PFSK-1 (cell line): ENCODE measurements around the gene GDPD5.

Experiments used
- FOXP2 ChIP-seq: optimal IDR thresholded peaks from 2 replicates; pipeline ENCODE3; 2011; ENCODE audit warnings: borderline replicate concordance, control low read depth, inconsistent platforms; ENCODE audit not compliant: insufficient read depth; ENCODE audit errors: extremely low read length, extremely low read depth
- POLR2AphosphoS5 ChIP-seq: IDR thresholded peaks from 2 replicates; pipeline ENCODE4 v1.6.1; 2012; ENCODE audit warnings: low read depth, mild to moderate bottlenecking, control low read depth, low read length, moderate library complexity
- SIN3A ChIP-seq: IDR thresholded peaks from 2 replicates; pipeline ENCODE4 v1.6.1; 2012; ENCODE audit warnings: mild to moderate bottlenecking, low read length, moderate library complexity, borderline replicate concordance; ENCODE audit not compliant: insufficient read depth
- TAF1 ChIP-seq: IDR thresholded peaks from 2 replicates; pipeline ENCODE4 v1.6.1; 2012; ENCODE audit warnings: low read length, control low read depth, borderline replicate concordance; ENCODE audit not compliant: insufficient read depth
- TF ChIP-seq, protein P1 (sequence below), 2 experiments: IDR thresholded peaks; 2 replicates each; pipeline versions ENCODE4 v1.6.1 to v1.8.0; 2011 to 2012; ENCODE audit warnings: low read depth in 2 of 2, low read length in 2 of 2, control low read depth in 1 of 2, inconsistent platforms in 1 of 2, mild to moderate bottlenecking in 1 of 2, moderate library complexity in 1 of 2; ENCODE audit not compliant: insufficient read depth in 1 of 2

GDPD5 gene

DNA sequence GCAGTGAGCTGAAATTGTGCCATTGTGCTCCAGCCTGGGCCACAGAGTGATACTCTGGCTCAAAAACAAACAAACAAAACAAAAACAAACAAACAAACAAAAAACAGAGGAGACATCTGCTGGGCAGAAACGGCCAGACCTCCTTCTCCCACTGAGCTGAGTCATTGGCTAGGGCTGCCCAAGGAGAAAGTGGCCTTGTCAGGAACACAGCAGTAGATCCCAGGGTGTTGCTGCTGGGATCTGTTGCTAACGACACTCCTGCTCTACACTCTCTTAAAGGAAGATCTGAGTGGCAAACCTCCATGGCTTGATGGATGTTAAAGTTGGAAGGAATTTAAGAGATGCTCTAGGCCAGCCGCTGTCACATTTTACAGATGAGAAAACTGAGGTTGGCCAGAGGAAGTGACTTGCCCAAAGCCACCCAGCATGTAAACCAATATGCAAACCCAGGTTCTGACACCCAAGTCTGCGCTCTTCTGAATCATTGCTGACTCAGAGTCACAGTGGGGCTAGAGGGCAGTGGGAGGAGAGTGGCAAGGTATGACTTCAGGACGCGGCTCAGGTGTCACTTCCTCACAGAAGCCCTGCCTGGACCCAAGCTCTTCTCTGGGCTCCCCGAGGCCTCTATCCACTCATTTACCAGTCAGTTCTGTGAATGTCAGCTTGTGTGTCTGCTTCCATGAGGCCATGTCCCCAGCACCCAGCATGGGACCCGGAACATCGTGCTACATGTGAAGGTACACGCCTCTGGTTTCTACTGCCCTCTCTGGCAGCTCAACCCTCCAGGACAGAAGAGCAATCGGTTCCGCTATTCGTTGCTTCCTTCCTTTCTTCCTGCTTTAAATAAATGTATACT, 11.3 kb upstream of the GDPD5 start:
- TF ChIP-seq FOXP2 (no peak), TAF1 (no peak), POLR2AphosphoS5 (no peak), SIN3A (no peak)
- TF ChIP-seq, protein P1, sequence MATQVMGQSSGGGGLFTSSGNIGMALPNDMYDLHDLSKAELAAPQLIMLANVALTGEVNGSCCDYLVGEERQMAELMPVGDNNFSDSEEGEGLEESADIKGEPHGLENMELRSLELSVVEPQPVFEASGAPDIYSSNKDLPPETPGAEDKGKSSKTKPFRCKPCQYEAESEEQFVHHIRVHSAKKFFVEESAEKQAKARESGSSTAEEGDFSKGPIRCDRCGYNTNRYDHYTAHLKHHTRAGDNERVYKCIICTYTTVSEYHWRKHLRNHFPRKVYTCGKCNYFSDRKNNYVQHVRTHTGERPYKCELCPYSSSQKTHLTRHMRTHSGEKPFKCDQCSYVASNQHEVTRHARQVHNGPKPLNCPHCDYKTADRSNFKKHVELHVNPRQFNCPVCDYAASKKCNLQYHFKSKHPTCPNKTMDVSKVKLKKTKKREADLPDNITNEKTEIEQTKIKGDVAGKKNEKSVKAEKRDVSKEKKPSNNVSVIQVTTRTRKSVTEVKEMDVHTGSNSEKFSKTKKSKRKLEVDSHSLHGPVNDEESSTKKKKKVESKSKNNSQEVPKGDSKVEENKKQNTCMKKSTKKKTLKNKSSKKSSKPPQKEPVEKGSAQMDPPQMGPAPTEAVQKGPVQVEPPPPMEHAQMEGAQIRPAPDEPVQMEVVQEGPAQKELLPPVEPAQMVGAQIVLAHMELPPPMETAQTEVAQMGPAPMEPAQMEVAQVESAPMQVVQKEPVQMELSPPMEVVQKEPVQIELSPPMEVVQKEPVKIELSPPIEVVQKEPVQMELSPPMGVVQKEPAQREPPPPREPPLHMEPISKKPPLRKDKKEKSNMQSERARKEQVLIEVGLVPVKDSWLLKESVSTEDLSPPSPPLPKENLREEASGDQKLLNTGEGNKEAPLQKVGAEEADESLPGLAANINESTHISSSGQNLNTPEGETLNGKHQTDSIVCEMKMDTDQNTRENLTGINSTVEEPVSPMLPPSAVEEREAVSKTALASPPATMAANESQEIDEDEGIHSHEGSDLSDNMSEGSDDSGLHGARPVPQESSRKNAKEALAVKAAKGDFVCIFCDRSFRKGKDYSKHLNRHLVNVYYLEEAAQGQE (IDR thresholded peaks at IDR 0.05; ENCODE audit: insufficient read depth in 1 of 2, low read depth in 2 of 2, low read length in 2 of 2) = no peak

DNA sequence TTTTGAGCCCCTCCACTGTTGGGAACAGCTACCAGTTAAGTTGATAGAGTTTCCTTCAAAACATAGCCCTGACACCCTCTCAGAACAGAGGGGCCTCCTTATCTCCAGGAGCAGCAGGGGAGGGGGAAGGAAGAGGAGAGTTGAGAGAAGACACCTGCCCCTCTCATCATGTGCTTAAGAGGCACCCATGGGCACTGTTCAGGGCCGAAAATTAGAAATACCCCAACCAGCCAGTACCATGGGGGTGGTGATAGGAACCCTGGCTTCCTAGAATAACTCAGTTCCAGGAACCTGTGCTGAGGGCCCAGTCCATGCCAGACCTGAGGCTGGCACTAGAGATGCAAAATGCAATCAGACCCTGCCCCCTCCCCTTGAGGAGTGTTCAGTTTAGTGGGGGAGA, 9.3 kb upstream of the GDPD5 start:
- TF ChIP-seq, protein P1 (IDR thresholded peaks at IDR 0.05; ENCODE audit: insufficient read depth in 1 of 2, low read depth in 2 of 2, low read length in 2 of 2) = no peak
- TF ChIP-seq POLR2AphosphoS5 (no peak), FOXP2 (no peak), SIN3A (no peak), TAF1 (no peak)

DNA sequence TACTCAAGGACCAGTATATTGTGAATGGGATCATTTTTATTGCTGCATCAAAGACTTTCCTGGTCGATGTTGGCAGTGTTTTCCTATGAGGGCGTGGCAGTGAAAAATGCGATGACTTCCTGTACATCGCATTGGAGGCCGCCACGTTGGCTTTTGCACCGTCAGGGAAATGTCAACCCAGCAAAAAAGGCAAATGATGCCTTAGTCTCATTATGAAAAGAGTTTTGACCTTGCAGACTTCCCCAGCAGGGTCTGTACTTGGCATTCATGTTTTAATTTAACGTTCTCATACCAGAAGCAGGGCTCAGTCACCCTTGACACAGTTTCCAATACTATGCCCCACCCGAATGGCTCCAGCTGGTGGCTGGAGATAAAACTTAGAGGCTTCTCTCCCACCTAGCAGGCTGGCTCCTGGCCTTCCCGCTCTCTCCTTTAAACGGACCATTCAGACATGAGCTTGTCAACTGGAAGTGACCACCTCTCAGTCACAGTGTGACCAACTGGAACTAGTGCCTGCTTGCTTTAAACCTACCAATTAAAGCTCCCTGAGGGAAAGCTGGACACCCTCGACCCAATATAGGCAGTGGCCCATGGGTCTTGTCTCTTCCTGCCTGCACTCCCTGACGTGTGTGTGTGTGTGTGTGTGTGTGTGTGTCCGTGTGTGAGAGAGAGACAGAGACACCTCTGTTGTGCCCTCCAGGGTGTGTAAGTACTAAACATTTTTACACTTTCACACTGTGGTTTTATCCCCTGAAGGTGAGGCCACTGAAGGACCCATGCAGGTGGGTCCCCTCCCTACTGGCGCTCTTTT, 8.7 kb upstream of the GDPD5 start:
- TF ChIP-seq SIN3A (no peak), TAF1 (no peak), POLR2AphosphoS5 (no peak), FOXP2 (no peak)
- TF ChIP-seq, protein P1 (IDR thresholded peaks at IDR 0.05; ENCODE audit: insufficient read depth in 1 of 2, low read depth in 2 of 2, low read length in 2 of 2) = no peak

DNA sequence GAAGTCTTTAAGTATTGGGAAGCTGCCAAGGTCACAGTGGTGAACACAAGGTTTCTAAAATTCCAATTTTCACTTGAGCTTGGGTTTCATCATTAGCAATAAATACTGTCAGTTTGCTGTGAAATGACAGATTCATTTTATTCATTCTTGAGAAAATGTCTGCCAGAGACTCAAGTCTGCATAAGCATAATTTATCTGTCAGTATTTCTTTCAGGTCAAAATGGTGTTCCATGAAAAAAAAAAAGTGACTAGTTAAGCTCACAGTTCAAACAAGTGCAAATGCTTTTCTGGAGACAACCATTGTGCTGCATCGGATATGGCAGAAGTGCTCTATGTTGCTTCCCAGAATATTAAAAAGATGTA, 8.1 kb upstream of the GDPD5 start:
- TF ChIP-seq FOXP2 (no peak), POLR2AphosphoS5 (no peak)

DNA sequence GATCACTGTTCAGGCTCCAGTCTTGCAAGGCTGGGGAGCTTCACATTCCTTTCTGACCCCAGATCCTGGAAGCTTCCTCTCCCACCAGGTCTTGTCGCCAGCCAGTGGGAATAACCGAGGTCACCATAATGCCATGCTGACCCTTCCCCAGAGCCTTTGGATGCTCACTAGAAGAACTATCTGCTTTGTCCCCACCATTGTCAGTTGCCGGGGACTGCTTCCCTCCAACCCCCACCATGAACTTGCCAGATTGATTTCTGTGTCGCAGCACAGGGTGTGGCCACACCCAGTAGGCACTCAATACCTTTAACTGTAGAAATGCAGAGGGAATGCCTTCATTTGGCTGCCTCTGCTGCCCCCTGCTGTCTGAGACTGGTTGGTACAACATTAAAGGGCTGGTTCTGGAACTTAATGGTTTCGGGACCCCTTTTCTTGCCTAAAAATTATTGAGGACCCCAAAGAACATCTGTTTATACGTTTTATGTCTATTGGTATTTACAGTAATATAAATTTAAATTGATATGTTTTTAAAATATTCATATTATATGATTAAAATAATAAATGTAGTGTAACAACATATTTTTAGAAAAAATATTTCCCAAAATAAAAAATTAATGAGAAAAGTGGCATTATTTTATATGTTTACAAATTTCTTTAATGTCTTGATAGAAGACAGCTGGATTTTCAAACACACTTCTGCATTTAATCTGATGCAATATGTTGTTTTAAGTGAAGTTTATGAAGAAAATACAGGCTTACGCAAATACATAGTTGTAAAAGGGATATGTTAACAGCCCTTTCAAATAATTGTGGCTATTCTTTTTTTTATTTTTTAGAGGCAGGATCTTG, 6.7 kb upstream of the GDPD5 start:
- TF ChIP-seq POLR2AphosphoS5 (no peak), FOXP2 (no peak), SIN3A (no peak), TAF1 (no peak)
- TF ChIP-seq, protein P1 (IDR thresholded peaks at IDR 0.05; ENCODE audit: insufficient read depth in 1 of 2, low read depth in 2 of 2, low read length in 2 of 2) = no peak
